Right ventricle myocardium superior (tissue), 1 donor: Measurements from ENCODE around the gene KCNQ4. TPM values are rescaled to one million over a fixed set of nuclear protein-coding genes. Genes with fewer than 3 reads are reported as not detected.

Experiments used
- ATAC-seq: fragments of 200-7000 bp; cut with Tn5 transposase; one replicate; pipeline ENCODE4 v1.9.1; 2020; ENCODE audit warnings: mild to moderate bottlenecking; ENCODE audit not compliant: poor library complexity
- DNase-seq: peaks from one replicate; pipeline ENCODE4 v3.0.0-alpha.2; 2020
- intact Hi-C: fragments of 100-400 bp; cut with DNase I; formaldehyde crosslinking; loops from one replicate; pipeline ENCODE4 v1.11.2; 2022
- long read RNA-seq: library from polyadenylated mRNA; unstranded; transcript quantifications from one replicate; pipeline ENCODE4 v2.0.0, GENCODE V29; 2021
- total RNA-seq: library from RNA; stranded (reverse); fragmentation: NEBNext Ultra II Directional; extraction: Animal tissue kit (Norgen Biotek cat#: 25700); gene quantifications from one replicate; pipeline ENCODE4 v1.2.1, GENCODE V29; 2021
- donor health status: DM: no; HTN: yes; CAD: no; lungs with severe emphysema.

The KCNQ4 gene
- 2.6 TPM for total RNA-seq
- long read RNA-seq, partial matches to known transcripts: 3 of 7 reads
- long read RNA-seq, other reads (novel, unspliced or antisense): 2 of 7 reads

DNA sequence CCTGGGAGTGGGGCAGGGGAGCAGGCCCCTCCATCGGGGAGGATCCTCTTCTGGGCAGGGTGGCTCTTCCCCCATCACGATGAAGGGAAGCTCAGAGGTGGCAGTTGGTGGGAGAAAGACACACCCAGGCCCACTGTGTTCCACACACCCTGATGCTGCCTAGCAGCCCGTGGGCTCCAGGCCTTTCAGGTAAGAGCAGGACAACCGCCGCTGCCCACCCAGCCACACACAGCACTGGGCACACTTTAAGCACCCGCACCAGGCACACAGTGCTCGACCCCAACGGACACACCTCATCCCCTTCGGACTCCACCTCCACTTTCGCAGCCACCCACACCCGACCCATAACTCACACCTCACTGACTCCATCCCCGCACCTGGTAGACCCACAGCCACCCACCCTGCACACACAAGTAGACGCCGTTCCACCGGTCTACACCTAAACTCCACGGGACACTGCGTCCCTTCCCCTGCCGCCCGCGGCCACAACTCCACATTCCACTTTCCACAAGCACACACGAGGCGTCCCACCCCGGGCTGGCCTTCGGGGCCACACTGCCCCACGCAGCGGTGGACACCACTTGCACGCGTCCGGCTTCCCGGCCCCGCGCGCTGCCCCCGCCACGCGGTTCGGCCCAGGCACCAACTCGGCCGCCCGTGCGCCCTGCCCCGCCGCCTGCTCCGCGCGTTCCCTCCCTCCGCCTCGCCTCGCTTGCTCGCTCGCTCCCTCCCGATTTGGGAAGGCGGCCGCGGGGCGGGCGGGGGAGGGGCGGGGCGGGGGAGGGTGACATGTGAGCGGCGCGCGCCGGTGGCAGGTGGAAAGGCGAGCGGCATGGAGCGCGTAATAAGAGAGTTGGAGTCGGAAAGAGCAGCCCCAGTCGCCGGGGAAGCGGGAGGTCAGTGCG is at the start of gene KCNQ4:
TSS of gene KCNQ4 (plus strand) at position 787 of the 905 bp plus-strand sequence. CDS start 307 bp downstream, outside the sequence.
- ATAC-seq (peak; percentile 78), DNase-seq (peak; percentile 74)
- intact Hi-C loops: no loop called here

DNA sequence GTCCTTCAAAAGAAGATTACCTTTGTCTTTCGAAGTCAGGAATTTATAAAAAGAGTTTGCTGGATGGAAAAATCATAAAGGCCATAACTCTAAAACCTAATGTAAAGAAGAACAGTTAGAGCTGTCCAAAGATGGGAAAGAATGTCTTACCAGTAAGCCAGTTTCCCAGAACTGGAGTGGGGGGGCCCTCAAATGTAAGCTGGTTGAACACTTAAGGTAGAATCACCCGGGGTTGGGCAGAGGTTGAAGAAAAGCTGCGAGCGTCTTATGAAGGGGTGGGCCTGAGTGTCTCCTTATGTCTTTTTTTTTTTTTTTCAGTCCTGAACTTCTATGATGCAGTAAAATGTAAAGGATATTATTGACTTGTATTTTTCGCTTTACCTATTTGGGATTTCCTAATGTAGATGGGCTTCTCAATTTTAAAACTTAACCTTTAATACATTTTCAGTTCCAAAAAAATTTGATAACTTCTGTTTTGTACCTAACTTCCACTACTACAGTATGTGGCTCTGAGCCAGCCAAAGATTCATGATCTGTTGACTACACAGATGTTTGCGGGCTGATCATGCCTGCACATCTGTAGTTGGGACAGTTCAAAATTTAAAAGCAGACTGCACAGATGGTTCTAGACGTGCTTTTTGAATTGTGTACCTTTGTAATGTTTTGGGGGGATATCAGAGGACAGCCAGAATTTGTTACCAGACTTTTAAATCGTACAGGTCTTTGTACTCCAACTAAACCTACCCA is 48.5 kb upstream of the KCNQ4 start:
- ATAC-seq (no peak), DNase-seq (no peak)
- intact Hi-C loops: no loop called here

DNA sequence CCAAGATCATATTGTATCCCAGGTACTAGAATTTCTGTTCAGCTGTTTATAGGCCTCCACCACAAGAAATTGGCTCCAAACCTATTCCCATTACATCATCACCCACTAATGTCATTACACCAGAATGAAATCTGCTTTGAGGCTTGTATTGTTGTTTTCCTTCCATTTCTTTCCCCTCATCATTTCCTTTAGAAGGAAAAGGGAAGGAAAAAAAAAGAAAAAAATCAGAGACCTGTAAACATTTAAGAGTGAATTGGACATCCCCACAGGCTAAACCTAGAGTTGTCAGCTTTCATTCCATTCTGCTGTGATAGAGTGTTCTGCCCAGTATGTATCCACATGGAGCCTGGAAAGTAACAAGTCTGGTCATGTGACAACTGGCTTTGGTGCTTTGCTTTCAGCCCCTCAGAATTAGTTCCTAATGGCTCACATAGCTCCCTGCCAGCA is 47.5 kb upstream of the KCNQ4 start:
- ATAC-seq (peak; percentile 45), DNase-seq (no peak)
- intact Hi-C loops: no loop called here

DNA sequence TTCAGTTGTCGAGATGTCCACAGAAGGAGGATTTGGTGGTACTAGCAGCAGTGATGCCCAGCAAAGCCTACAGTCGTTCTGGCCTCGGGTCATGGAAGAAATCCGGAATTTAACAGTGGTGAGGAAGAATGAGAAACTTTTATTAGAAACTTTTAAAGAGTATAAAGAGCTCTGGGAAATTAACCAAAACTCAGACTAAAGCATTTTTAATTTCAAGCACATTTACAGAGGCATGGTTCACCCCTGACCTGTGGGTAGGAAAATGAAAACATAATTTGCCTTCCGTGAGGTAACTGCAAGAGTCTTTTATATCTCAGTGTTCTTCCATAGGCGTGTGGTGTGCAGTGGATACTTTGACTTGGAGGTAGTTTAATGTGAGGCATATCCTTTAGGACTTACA is 44.8 kb upstream of the KCNQ4 start:
- ATAC-seq (no peak), DNase-seq (no peak)
- intact Hi-C loops: no loop called here

DNA sequence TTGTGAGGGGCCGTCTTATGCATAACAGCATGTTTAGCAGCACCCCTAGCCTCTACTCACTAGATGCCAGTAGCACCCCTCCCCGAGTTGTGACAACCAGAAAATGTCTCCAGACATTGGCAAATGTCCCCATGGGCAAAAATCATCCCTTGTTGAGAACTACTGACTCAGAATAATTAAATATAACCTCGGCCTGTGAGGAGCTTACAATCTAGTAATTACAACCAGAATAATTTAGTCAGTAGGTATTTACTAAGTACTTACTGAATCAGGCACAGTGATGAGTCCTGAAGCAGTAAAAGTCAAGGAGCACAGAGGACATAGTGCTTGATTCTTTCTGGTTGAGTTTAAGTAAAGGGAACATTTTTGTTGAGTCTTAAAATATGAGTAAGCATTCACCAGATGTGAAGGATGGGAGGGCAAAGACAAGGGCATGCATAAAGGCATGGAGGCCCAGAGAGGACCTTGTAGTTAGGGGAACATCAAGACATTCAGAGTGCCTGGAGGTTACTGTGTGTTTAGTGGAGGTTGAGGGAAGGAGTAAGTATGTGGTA is 44.1 kb upstream of the KCNQ4 start:
- ATAC-seq: no peak
- intact Hi-C loops: no loop called here
- DNase-seq: no peak

DNA sequence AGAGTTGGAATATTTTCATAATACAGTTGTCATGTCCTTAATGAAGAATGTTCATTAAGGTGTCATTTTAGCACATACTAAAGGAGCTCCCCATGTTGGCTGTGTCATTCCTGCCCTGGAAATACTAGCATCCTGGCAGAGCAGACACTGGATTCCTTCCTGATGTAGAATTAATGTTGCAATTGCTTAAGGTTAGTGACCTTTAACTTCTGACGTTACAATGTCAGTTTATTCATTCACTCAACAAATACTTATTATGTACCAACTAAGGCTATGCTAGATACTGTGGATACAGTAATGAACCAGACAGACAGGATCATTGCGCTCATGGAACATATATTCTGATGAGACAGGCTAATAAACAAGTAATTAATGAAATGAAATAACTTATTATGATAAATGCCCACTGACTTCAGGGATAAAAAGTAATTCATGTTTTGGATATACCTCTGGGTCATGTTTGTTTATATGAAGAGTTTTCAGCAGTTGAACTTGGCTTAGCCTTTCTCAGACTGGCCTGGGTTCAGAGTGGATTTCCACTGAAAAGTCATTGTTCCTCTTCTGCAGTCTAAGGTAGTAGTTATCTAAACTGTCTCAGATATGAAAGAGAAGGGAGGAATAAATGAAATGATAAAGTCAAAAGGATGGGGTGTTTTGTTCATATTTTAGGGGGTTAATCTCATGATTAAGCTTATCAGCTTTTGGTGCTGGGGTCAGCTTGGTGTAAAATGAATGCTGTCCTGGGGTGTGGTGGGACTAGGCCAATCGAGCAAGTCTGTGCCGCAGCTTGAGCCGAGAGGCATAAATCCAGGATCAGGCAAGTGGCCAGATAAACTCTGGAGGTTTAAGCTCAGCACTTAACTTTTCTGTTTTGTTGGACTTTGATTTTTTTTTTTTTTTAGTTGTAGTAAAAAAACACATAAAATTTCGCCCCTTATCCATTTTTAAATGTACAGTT is 43.3 kb upstream of the KCNQ4 start:
- DNase-seq: no peak
- intact Hi-C loops: no loop called here
- ATAC-seq: peak; percentile 39

DNA sequence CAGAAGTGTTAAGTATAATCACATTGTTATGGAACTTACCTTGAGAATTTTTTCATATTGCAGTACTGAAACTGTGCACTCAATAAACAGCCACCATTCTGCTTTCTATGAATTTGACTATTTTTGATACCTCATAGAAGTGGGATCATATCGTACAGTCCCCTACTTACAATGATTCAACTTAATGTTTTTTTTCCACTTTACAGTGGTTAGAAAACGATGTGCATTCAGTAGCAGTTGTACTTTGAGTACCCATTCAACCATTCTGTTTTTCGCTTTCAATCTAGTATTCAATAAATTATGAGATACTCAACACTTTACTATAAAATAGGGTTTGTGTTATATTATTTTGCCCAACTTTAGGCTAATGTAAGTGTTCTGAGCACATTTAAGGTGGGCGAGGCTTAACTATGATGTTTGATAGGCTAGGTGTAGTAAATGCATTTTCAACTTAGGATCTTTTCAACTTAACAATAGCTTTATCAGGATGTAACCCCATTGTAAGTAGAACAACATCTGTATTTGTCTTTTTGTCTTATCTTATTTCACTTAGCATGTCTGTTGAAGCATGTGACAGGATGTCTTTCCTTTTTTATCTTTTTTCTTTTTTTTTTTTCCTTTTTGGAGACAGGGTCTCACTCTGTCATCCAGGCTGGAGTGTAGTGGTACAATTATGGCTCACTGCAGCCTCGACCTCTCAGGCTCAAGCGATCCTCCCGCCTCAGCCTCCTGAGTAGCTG is 42.4 kb upstream of the KCNQ4 start:
- ATAC-seq (no peak), DNase-seq (no peak)
- intact Hi-C loops: no loop called here

DNA sequence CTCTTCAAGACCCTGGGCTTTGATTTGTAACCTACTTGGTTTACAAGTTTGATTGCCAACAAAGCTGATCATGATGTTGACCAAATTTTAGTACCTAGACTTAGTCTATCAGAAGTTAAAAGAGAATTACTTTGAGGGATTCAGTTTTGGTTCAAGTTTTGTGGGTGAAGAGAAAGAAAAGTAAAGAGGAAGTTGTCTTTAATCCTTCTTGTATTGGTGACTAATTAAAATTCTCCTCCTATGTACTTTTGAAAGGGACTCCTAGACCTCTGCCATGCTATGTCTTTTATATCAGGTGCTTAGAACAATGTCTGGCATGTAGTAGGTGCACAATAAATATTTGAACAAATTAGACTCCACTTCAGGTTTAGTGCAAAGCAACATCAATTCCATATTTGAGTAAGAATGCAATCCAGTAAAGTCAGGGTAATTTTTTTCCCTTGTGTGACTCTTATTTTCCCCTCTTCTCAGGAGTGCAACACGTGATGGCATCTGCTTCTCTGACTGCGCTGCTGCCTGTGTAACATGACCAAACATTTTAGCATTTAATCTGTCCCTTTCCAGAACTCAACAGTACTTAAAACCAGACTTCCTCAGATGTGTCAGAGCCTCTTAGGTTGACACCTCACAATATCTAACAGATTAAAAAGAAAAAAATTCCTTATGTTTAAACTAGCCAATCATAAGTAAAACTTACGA is 41.1 kb upstream of the KCNQ4 start:
- DNase-seq: no peak
- ATAC-seq: peak; percentile 54
- intact Hi-C loops: no loop called here

DNA sequence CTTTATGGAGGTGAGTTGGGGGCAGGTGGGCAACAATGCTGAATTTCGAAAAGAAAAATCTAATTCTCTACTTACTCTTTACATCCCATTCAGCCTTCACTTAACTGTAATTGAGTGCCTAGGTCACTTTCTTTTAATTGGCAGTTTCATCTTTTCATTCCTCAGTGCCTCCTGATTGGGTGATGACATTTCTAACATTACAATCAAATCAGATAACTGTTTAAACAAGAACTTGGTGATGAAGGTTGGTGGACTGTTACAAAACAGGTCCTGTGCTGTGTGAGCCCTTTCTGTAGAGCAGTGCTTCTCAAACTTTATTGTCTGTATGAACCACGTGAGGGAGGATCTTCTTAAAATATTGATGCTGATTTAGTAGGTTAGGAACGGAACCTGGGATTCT is 40.1 kb upstream of the KCNQ4 start:
- no peak for DNase-seq
- ATAC-seq: no peak
- intact Hi-C loops: no loop called here

DNA sequence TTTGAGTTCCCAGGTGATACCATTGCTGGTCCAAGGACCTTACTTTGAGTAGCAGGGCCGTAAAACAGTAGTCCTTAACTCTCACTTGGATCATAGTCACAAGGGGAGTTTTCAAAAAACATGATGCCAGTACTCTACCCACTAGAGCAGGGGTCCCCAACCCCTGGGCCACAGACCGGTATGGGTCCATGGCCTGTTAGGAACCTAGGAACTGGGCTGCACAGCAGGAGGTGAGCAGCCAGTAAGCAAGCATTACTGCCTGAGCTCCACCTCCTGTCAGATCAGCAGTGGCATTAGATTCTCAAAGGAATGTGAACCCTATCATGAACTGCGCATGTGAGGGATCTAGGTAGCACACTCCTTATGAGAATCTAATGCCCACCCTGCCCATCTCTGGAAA is 39.7 kb upstream of the KCNQ4 start:
- DNase-seq (no peak), ATAC-seq (no peak)
- intact Hi-C loops: no loop called here

DNA sequence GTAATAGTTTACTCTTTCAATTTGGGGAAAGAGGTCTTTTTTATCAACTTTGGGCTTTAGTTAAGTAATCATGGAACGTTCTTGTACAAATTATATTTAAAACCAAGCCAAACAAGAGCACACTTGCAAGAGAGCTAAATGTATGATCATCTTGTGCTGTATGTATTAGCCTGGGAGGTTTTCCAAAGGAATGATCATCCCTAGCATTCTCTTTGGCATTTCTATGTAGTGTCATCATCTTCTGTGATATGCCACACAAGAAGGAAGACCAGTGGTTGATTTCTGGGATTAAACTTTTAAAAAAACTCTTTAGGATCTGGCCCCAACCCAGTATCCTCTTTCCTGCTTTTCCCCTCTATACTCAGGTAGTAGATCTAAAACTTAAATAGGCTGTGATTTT is 38.4 kb upstream of the KCNQ4 start:
- intact Hi-C loops: no loop called here
- ATAC-seq (no peak), DNase-seq (no peak)

DNA sequence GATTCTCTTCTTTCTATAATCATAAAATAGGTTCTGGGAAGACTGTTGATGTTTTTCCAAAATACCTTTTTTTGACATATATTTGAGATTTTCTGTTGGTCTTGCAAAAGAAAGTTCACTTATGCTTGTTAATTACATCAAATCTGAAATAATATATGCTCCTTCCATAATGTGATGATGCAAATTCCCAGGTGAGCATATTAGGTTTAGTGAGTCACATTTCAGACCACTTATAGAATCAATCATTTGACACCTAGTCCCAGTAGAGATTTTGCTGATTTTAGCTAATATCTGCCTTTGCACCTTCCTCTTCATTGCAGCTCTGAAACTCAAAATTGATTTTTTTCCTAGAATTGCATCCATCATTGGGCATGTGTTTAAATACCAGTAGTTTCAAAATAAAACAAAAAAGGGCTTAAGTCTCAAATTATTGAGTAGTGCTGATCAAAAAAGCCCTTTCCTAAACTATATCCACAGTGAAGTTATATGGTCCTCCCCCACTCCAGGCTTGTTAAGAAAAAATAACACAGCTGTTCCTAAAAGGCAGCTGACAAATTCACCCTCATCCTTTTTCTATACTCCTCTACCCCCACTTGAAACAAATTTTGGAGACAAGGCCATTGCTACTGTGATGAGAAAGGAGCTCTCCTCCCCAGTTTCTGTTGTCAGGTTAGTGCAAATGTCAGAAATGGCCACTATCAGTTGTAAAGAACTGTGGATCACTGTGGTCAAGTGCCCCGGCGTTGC is 37.1 kb upstream of the KCNQ4 start:
- DNase-seq: no peak
- intact Hi-C loops: no loop called here
- ATAC-seq: no peak

DNA sequence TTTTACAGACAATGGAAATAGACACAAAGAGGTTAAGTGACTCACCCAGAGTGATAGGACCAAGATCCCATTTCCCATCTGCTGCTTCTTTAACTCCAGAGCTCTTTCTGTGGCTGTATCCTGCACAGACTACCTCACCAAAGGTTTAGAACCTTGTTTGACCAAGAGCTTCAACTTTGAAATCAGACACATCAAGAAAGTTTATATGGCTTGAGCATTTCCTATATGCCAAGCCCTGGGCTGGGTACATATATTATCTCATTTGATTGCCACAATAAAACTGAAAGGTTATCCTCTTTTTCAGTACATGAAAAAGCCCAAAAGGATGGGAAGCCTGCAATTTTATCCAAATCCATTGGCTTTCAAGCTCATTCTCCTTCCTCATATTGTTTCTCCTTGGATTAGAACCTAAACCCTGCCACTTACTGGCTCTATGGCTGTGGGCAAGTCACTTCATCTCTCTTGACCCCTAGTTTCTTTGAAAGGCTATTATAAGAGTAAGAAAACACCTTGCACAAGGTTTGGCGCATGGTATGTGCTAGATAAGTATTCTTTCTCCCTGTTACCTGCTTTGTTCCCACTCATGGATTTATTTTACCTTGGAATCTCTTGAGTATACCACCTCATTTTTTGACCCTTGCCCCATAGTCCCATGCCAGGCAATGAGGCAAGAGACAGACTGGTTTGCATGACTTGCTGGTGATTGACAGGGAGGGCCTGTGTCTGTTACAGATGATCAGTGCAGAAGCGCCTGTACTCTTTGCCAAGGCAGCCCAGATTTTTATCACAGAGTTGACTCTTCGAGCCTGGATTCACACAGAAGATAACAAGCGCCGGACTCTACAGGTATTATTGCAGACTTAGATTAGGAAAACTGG is 34.5 kb upstream of the KCNQ4 start:
- ATAC-seq (no peak), DNase-seq (no peak)
- intact Hi-C loops: no loop called here

DNA sequence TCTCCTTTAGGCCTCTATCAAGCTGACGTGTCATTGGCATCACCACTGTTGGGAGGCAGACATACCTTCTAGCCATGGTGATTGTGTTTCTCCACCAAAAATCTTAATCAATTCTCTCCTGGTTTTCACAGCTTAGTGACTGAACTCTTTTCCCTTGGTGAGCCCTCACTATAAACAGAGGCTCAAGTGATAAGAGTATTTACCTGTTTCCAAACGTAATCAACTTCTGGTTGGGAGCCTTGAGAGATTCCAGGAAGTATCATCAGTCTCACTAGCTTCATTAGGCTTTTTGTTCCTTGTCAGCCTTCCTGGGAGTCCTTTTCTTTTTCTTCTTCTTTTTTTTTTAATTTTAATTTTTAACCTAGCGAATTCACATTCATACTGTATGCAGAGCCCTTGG is 33.8 kb upstream of the KCNQ4 start:
- intact Hi-C loops: no loop called here
- no peak for ATAC-seq
- DNase-seq: no peak

DNA sequence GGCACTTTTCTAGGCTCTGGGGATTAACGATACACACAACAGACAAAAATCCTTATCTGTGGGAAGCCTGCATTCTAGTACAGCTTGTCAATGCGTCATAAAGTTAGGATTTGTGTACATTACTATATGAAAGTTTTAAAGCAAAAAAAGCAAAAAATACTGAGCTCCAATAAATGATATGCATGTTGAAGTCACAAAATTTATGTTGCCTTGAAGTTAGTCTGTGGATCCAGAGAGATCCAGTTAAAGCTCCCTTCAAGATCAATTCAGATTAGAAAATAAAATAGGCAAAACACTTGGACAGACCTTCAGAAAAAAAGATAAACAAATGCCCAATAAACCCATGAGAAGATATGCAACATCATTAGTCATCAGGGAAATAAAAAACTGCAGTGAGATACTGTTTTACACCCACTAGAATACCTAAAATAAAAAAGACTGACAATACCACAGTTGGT is 33.1 kb upstream of the KCNQ4 start:
- intact Hi-C loops: no loop called here
- ATAC-seq: no peak
- DNase-seq: no peak

DNA sequence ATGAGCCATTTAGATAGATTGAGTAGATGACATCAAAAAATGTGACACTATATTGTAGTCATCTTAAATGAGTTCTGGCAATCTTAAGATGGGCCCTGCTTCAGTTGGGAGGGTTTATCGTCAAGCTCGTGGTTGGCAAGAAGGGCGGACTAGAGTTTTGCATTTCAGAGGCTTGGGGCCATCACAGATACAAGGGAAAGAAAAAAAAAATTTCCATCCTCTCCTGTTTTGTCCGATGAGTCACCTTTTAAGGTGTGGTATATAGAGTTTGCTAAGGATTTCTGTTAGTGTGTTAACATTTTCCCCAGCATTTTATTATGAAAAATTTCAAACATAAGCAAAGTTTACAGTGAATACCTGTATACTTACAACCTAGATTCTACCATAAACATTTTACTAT is 31.8 kb upstream of the KCNQ4 start:
- intact Hi-C loops: no loop called here
- no peak for ATAC-seq
- DNase-seq: no peak
